ENCODE measurements around the gene SFXN5.

DNA sequence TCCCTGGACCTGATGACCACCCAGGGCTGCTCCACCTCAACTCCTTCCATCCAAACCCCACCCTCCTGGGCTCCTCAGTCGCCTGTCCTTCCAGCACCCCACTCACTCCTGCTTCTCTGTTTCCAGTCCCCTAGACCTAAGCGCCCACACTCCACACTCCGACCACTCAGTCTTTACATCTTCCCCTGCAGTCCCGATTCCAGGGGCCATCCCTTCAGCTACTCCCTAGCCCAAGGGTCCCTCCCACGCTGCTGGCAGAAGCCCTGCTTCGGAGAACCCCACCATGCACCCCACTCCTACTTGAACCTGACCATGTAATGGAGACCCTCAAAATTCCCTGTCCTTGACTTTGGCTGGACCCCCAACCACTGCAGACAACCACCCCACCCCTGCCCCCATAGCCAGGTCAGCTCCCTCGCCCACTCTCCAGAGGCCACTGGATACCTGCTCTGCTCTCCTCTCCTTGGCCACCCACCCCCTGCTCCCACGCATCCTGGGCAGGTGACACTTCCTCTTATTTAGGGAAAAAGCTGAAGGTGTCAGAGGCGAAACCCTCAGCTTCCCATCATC, 126.0 kb downstream of the SFXN5 start:
- no peak for TF ChIP-seq EZH2 (IDR thresholded peaks at IDR 0.05; ENCODE audit: insufficient read depth, poor library complexity, severe bottlenecking)
- no peak for TF ChIP-seq EZH2phosphoT487 (IDR thresholded peaks at IDR 0.05; ENCODE audit: insufficient read depth, low read depth)
